Coronary artery (tissue), 2 donors: ENCODE measurements around the gene URGCP.

Experiments used
- DNase-seq: peaks from one replicate; pipeline ENCODE4 v3.0.0-alpha.2; 2017; ENCODE audit warnings: low spot score
- H3K27ac ChIP-seq, 2 donors: fragments of 200-600 bp; sonication (generic); one replicate each; pipeline ENCODE4 v1.5.1; 2016 to 2019
- H3K4me3 ChIP-seq: fragments of 200-600 bp; sonication (generic); 2 replicates; pipeline ENCODE4 v1.5.1; 2016; ENCODE audit warnings: mild to moderate bottlenecking, moderate library complexity
- CTCF ChIP-seq: fragments of 200-600 bp; sonication (generic); IDR thresholded peaks from one replicate; pipeline ENCODE4 v1.5.1; 2019; ENCODE audit warnings: antibody characterized with exemption

The URGCP gene

GRCh38 chr7:43880596-43880995 lies 25.8 kb downstream of the URGCP start:
- TF ChIP-seq CTCF = no peak
- DNase-seq = no peak
- Histone ChIP-seq H3K4me3 (no peak overlapping the region), H3K27ac (no peak overlapping the region)

- DNase-seq = no peak
- TF ChIP-seq CTCF = no peak
- peak overlapping the region in 1 of 2 donors; percentile 46 for H3K27ac ChIP-seq
- no peak overlapping the region for H3K4me3 ChIP-seq
Measured at GRCh38 chr7:43879477-43879876, 26.9 kb downstream of the URGCP start.

- Histone ChIP-seq H3K27ac (peak overlapping the region in 1 of 2 donors; percentile 28), H3K4me3 (no peak overlapping the region)
- DNase-seq = no peak
- TF ChIP-seq CTCF = no peak
Measured at GRCh38 chr7:43878867-43879266, 27.5 kb downstream of the URGCP start.

- H3K27ac ChIP-seq = peak overlapping the region in 1 of 2 donors; percentile 28
Measured at GRCh38 chr7:43877968-43878864, 28.2 kb downstream of the URGCP start.

GRCh38 chr7:43876976-43877745 lies 29.2 kb downstream of the URGCP start:
- Histone ChIP-seq H3K27ac (no peak overlapping the region), H3K4me3 (no peak overlapping the region)
- no peak for DNase-seq
- TF ChIP-seq CTCF = no peak

More at GRCh38 chr7:43877968-43878864, 28.2 kb downstream of the URGCP start:
- no peak overlapping the region for H3K4me3 ChIP-seq
- TF ChIP-seq CTCF = no peak
- DNase-seq = no peak

- Histone ChIP-seq H3K27ac (no peak overlapping the region), H3K4me3 (no peak overlapping the region)
- no peak for TF ChIP-seq CTCF
- no peak for DNase-seq
Measured at GRCh38 chr7:43876241-43876640, 30.2 kb downstream of the URGCP start.
